ENCODE measurements around the gene TBKBP1. TPM values are rescaled to one million over a fixed set of nuclear protein-coding genes. Genes with fewer than 3 reads are reported as not detected.

The TBKBP1 gene
- total and polyA plus RNA-seq, 12 donors, result 8.4 to 27.9 (median 12.6) TPM

GRCh38 chr17:47745037-47745380, 51.0 kb downstream of the TBKBP1 start:
- H3K27ac ChIP-seq, result no peak overlapping the region
- H3K4me3 ChIP-seq, result no peak overlapping the region
- no peaks in the 10 kb centered on the region for H3K9me3 ChIP-seq
- TF ChIP-seq, protein P1, sequence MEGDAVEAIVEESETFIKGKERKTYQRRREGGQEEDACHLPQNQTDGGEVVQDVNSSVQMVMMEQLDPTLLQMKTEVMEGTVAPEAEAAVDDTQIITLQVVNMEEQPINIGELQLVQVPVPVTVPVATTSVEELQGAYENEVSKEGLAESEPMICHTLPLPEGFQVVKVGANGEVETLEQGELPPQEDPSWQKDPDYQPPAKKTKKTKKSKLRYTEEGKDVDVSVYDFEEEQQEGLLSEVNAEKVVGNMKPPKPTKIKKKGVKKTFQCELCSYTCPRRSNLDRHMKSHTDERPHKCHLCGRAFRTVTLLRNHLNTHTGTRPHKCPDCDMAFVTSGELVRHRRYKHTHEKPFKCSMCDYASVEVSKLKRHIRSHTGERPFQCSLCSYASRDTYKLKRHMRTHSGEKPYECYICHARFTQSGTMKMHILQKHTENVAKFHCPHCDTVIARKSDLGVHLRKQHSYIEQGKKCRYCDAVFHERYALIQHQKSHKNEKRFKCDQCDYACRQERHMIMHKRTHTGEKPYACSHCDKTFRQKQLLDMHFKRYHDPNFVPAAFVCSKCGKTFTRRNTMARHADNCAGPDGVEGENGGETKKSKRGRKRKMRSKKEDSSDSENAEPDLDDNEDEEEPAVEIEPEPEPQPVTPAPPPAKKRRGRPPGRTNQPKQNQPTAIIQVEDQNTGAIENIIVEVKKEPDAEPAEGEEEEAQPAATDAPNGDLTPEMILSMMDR (IDR thresholded peaks at IDR 0.05), result peak in 1 of 9 donors; percentile 12
- peaks cover 0 to 8% (median 0%) of the 10 kb centered on the region in 9 donors for H3K4me1 ChIP-seq
- H3K27me3 ChIP-seq, result peaks cover 3 to 74% (median 55%) of the 10 kb centered on the region in 7 donors
- no peaks in the 10 kb centered on the region for H3K36me3 ChIP-seq
- intact Hi-C loops (cut with DNase I), result no loop called here
- DNase-seq, result no peak
- WGBS, 2 donors, result 52 to 54% methylated on average over 10 of the region's 10 CpGs
- peak in 1 of 8 donors; percentile 49 for ATAC-seq

- TF ChIP-seq, protein P1 (IDR thresholded peaks at IDR 0.05), result no peak
- 82 to 95% methylated on average over 3 of the region's 3 CpGs for WGBS, 2 donors
- no peak for DNase-seq
- Histone ChIP-seq H3K4me3 (no peak overlapping the region), H3K27me3 (peaks cover 0 to 86% (median 59%) of the 10 kb centered on the region in 7 donors), H3K9me3 (peaks cover 0 to 11% (median 0%) of the 10 kb centered on the region in 11 donors), H3K4me1 (no peaks in the 10 kb centered on the region), H3K27ac (no peak overlapping the region), H3K36me3 (no peaks in the 10 kb centered on the region)
- ATAC-seq, result no peak
- intact Hi-C loops (cut with DNase I), result no loop called here
Observed at GRCh38 chr17:47751471-47751870, 57.5 kb downstream of the TBKBP1 start.

GRCh38 chr17:47757386-47757785, 63.4 kb downstream of the TBKBP1 start:
- DNase-seq, result no peak
- TF ChIP-seq, protein P1 (IDR thresholded peaks at IDR 0.05), result no peak
- Histone ChIP-seq H3K9me3 (peaks cover 0 to 43% (median 7%) of the 10 kb centered on the region in 11 donors), H3K4me1 (no peaks in the 10 kb centered on the region), H3K36me3 (no peaks in the 10 kb centered on the region), H3K27me3 (peaks cover 0 to 69% (median 29%) of the 10 kb centered on the region in 7 donors), H3K4me3 (no peak overlapping the region), H3K27ac (no peak overlapping the region)
- WGBS, 2 donors, result 40 to 50% methylated on average over 1 of the region's 1 CpG
- no peak for ATAC-seq
- intact Hi-C loops (cut with DNase I), result no loop called here

GRCh38 chr17:47760409-47761140, 66.6 kb downstream of the TBKBP1 start:
- intact Hi-C loops (cut with DNase I), result loop anchor here in 1 of 10 donors (2.0 kb wide), 1 partner anchor 20 kb away; no protein-coding TSS in a partner anchor
- ATAC-seq (no peak), DNase-seq (no peak)
- no peaks in the 10 kb centered on the region for H3K36me3 ChIP-seq
- no peak overlapping the region for H3K27ac ChIP-seq
- peaks cover 0 to 57% (median 17%) of the 10 kb centered on the region in 11 donors for H3K9me3 ChIP-seq
- TF ChIP-seq, protein P1 (IDR thresholded peaks at IDR 0.05), result no peak
- H3K4me1 ChIP-seq, result no peaks in the 10 kb centered on the region
- WGBS, 2 donors, result 71 to 73% methylated on average over 5 of the region's 5 CpGs
- no peak overlapping the region for H3K4me3 ChIP-seq
- peaks cover 0 to 42% (median 11%) of the 10 kb centered on the region in 7 donors for H3K27me3 ChIP-seq

Other genes with a start within 250 kb of the TBKBP1 start
- 100 to 1,000 TPM in 1 of 10 donors, 10 to 100 TPM in 9; 65.8 to 104 (median 86.9) TPM for gene NPEPPS, start 163.1 kb upstream of the TBKBP1 start, total RNA-seq
- gene NPEPPS, start 163.1 kb upstream of the TBKBP1 start, polyA plus RNA-seq, result 10 to 100 TPM; 21.8 to 28.4 TPM
- 100 to 1,000 TPM; 167 to 236 (median 190) TPM for gene KPNB1, start 44.2 kb upstream of the TBKBP1 start, total RNA-seq
- 10 to 100 TPM; 30.6 to 66.4 TPM for gene KPNB1, start 44.2 kb upstream of the TBKBP1 start, polyA plus RNA-seq
- gene TBX21, start 39.1 kb downstream of the TBKBP1 start, total RNA-seq, result 1 to 10 TPM in 1 of 10 donors, under 1 TPM in 5, not detected in 4; 0.11 to 2.0 (median 0.29) TPM
- under 1 TPM; 0.07 to 0.15 TPM for gene TBX21, start 39.1 kb downstream of the TBKBP1 start, polyA plus RNA-seq
- 1 to 10 TPM; 2.8 to 8.7 (median 5.1) TPM for gene OSBPL7, start 127.6 kb downstream of the TBKBP1 start, total RNA-seq
- gene OSBPL7, start 127.6 kb downstream of the TBKBP1 start, polyA plus RNA-seq, result 1 to 10 TPM; 3.1 to 9.6 TPM
- gene MRPL10, start 137.4 kb downstream of the TBKBP1 start, total RNA-seq, result 10 to 100 TPM; 44.8 to 72.3 (median 62.9) TPM
- gene MRPL10, start 137.4 kb downstream of the TBKBP1 start, polyA plus RNA-seq, result 10 to 100 TPM; 44.2 to 63.6 TPM
- gene LRRC46, start 137.5 kb downstream of the TBKBP1 start, total RNA-seq, result under 1 TPM in 7 of 10 donors, not detected in 3; 0.14 to 0.53 (median 0.34) TPM
- under 1 TPM; 0.19 to 0.95 TPM for gene LRRC46, start 137.5 kb downstream of the TBKBP1 start, polyA plus RNA-seq
- 10 to 100 TPM; 25.6 to 38.2 (median 34.5) TPM for gene SCRN2, start 147.1 kb downstream of the TBKBP1 start, total RNA-seq
- 10 to 100 TPM; 20.6 to 82.5 TPM for gene SCRN2, start 147.1 kb downstream of the TBKBP1 start, polyA plus RNA-seq
- gene SP6, start 157.0 kb downstream of the TBKBP1 start, total RNA-seq, result under 1 TPM; 0.05 to 0.51 (median 0.20) TPM
- 1 to 10 TPM in 1 of 2 donors, under 1 TPM in 1; 0.22 to 1.9 TPM for gene SP6, start 157.0 kb downstream of the TBKBP1 start, polyA plus RNA-seq
- gene SP2, start 202.1 kb downstream of the TBKBP1 start, total RNA-seq, result 10 to 100 TPM; 13.0 to 18.3 (median 15.9) TPM
- gene SP2, start 202.1 kb downstream of the TBKBP1 start, polyA plus RNA-seq, result 1 to 10 TPM; 4.3 to 8.0 TPM
- 10 to 100 TPM; 22.8 to 37.0 (median 31.5) TPM for gene PNPO, start 247.4 kb downstream of the TBKBP1 start, total RNA-seq
- 10 to 100 TPM in 1 of 2 donors, 1 to 10 TPM in 1; 9.5 to 10.9 TPM for gene PNPO, start 247.4 kb downstream of the TBKBP1 start, polyA plus RNA-seq